NCI-H446 (cell line): ENCODE results near the gene SLA2.
"Not testable (repeated sequence)": the region's sequence is repeated elsewhere in the genome, so short reads cannot be mapped to it uniquely, and the experiment has no call there.

ENCODE experiments used
- DNase-seq, 2 experiments: peaks; one replicate each; lab custom pipeline; 2025; lab: John Stamatoyannopoulos, UW

Gene SLA2

DNA sequence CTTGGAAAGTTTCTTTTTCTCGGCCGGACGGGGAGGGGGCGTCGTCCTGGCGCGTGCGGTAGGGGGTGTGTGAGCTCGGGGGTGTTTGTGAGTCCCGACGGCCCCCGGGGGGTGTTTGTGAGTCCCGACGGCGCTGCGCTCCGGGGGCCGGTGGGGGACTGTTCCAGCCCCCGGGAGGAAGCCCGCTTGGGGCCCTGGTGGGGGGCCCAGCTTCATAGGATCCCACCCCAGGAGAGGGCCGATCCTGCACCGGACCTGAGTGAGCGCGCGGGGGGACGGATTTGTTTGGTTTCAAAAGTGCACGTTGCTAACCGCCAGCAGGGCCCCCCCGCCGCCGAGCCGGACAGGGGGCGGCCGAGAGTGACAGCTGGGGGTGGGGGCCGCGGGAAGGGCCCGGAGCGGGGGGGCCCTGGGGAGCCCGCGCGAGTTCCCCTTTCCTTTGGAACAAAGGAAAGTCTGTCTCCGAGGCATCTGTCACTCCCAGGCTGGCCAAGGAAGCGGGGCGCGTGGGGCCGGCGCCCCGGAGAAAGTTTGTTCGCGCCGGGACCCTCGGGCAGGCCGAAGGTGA is 72.1 kb downstream of the SLA2 start:
- peak in 1 of 2 experiments; percentile 13 for DNase-seq

- peak in 1 of 2 experiments; percentile 79 for DNase-seq
Observed at GRCh38 chr20:36573103-36573797, 72.7 kb downstream of the SLA2 start, which contains the start of gene TGIF2. Gene TGIF2, plus strand, starts transcription at chr20:36573597. Its CDS starts 5,178 bp downstream, at chr20:36578775.

GRCh38 chr20:36572701-36573102 is 73.3 kb downstream of the SLA2 start:
- DNase-seq = peak in 1 of 2 experiments; percentile 31

GRCh38 chr20:36571564-36572504 is 74.2 kb downstream of the SLA2 start:
- DNase-seq = no peak

DNA sequence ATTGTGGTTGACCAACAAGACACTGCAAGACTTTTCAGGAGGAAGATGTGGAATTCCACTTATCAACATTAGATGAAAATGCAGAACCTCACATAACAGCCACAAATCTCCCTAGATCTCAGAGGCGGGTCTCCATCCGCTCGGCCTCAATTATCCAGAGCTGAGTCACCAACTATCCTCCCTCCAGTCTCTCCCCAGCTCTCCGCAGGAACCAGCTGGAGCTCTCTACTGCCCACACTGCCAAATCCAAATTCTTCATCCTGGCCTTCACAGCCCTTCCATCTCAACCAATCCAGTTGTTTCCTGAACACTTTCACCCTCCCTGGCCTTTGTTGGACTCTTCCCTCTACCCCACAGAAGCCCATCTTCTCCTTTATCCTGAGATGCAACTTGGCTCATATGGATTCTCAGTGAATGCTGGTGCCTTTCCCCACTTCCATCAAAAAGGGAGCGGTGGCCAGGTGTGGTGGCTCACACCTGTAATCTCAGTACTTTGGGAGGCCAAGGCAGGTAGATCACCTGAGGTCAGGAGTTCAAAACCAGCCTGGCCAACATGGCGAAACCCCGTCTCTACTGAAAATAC is 76.1 kb downstream of the SLA2 start:
- peak in 1 of 2 experiments; percentile 27 for DNase-seq

DNA sequence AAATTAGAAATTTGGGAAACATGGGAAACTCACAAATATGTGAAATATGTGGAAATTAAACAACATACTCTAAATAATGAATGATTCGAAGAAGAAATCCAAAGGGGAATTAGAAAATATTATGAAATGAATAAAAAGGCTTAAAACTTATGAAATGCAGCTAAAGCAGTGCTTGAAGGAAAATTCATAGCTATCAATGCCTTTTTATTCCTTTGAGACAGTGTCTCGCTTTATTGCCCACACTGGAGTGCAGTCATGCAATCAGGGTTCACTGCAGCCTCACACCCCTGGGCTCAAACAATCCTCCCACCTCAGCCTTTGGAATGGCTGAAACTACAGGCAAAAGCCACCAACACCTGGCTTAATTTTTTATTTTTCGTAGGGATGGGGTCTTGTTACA is 80.5 kb downstream of the SLA2 start:
- no peak for DNase-seq

DNA sequence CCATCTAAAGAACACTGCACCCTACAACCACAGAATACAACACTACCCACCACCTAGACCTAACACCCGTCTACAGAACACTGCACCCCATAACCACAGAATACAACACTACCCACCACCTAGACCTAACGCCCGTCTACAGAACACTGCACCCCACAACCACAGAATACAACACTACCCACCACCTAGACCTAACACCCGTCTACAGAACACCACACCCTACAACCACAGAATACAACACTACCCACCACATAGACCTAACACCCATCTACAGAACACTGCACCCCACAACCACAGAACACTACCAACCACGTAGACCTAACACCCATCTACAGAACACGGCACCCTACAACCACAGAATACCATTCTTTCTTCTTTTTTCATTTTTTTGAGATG is 81.3 kb downstream of the SLA2 start:
- not testable (repeated sequence) for DNase-seq

DNA sequence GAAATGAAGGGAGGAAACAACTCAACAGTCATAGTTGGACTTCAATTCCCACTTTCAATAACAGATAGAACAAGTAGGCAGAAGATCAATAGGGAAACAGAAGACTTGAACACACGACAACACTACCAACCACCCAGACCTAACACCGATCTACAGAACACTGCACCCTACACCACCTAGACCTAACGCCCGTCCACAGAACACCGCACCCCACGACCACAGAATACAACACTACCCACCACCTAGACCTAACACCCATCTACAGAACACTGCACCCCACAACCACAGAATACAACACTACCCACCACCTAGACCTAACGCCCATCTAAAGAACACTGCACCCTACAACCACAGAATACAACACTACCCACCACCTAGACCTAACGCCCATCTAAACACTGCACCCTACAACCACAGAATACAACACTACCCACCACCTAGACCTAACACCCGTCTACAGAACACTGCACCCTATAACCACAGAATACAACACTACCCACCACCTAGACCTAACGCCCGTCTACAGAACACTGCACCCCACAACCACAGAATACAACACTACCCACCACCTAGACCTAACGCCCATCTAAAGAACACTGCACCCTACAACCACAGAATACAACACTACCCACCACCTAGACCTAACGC is 81.8 kb downstream of the SLA2 start:
- DNase-seq = not testable (repeated sequence)

DNA sequence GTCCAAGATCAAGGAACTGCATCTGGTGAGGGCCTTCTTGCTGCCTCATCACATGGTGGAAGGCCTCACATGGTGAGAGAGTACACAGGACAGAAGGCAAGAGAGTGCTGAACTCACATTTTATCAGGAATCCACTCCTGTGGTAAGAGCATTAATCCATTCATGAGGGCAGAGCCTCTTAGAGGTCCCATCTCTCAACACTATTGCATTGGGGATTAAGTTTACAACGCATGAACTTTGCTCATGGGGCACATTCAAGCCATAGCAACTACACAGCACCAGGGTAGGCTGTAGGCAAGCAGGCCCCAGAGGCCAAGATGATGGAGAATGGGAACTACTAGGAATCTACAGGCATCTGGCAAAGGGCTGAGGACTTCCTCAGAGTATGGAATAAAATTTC is 82.6 kb downstream of the SLA2 start:
- no peak for DNase-seq

DNA sequence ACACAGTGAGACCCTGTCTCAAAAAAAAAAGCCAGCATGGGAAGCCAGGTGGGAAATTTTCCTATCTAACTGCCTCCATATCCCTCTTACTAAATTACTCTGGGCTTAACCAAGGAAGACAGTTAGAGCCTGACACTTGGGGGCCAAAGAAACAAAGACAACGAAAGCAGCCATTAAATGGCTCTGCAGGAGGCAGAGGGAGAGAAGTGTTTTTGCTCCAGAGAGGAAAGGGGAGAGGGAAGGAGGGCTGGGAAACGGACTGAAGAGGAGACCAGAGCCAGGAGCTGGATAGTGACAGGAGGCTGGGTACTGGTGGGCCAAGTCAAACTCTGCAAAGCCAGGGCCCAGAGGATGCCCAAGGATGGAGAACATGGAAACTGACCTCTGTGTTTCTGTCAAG is 83.3 kb downstream of the SLA2 start:
- no peak for DNase-seq
